Left ventricle myocardium superior (tissue), 1 donor: Measurements from ENCODE around the gene ZNF205. TPM values are rescaled to one million over a fixed set of nuclear protein-coding genes. Genes with fewer than 3 reads are reported as not detected.

Source experiments
- ATAC-seq: fragments of 200-7000 bp; cut with Tn5 transposase; one replicate; pipeline ENCODE4 v1.9.1; 2020; ENCODE audit warnings: mild to moderate bottlenecking, moderate library complexity
- DNase-seq: peaks from one replicate; pipeline ENCODE4 v3.0.0-alpha.2; 2020
- intact Hi-C: fragments of 100-400 bp; cut with micrococcal nuclease; formaldehyde crosslinking; loops from one replicate; pipeline ENCODE4 v1.11.0; 2022
- total RNA-seq: library from RNA; stranded (reverse); fragmentation: NEBNext Ultra II Directional; extraction: Animal tissue kit (Norgen Biotek cat#: 25700); gene quantifications from one replicate; pipeline ENCODE4 v1.2.1, GENCODE V29; 2021
- donor health status: DM: no; HTN: yes; CAD: no; lungs with severe emphysema.

ZNF205 gene
- total RNA-seq, 1 donor from 2014 or later = 8.8 TPM

DNA sequence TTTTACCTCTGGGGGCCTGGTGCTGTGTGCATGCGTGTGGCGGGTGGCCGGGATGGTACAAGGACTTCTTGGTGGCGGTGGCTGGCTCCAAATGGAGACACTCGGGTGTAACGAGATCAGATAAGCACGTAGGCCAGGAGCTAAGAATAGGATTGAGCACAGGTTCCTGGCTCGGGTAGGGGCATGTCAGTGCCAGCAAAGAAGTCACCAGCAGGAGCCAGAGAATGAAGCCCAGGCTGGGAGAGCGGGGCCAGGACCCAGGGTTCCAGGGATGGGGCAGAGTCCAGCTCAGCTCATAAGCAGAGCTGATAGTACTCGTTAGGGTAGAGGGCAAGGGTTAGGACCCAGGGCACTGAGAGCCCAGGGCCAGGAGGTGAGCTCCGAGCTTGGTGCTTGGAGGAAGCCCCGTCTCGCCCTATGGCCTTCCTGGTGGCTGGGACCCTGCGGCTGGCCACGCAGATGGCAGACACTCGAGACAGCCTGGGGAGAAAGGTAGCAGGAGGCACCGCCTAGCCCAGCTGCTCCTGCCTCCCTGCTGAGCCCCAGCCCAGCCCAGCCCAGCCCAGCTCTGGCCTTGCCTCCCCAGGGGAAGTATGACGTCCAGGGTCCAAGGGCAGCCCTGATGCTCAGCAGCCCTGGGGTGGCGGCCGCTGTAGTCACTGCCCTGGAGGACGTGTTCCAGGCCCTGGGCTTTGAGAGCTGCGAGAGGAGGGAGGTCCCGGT lies 31.4 kb downstream of the ZNF205 start:
- DNase-seq = peak; percentile 75
- intact Hi-C loops = no loop called here
- peak; percentile 85 for ATAC-seq

DNA sequence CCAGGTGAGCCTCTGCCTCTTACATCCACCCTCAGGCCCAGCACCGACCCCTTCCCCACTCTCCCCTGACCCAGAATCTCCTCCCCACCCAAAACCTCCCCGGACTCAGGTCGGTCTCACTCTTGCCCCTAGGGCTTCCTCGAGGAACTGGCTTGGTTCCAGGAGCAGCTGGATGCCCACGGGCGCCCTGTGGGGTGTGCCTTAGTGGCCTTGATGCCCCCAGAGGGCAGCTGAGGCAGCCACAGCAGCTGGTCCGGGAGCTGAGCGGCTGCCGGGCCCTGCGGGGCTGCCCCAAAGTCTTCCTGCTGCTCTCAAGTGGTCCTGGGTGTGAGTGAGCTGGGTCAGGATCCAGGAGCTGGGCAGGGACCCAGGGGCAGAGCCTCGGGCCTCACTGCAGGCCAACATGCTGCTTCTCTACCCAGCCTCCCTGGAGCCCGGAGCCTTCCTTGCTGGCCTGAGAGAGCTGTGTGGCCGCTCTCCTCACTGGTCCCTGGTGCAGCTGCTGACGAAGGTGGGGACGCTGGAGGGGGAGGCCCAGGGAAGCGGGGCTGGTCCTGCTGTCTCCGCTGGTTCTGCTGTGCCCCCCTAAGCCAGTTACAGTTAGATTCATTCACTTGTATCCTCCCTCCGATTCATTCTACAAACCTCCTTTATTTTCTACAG lies 32.1 kb downstream of the ZNF205 start:
- no peak for DNase-seq
- peak; percentile 11 for ATAC-seq
- intact Hi-C loops = no loop called here

DNA sequence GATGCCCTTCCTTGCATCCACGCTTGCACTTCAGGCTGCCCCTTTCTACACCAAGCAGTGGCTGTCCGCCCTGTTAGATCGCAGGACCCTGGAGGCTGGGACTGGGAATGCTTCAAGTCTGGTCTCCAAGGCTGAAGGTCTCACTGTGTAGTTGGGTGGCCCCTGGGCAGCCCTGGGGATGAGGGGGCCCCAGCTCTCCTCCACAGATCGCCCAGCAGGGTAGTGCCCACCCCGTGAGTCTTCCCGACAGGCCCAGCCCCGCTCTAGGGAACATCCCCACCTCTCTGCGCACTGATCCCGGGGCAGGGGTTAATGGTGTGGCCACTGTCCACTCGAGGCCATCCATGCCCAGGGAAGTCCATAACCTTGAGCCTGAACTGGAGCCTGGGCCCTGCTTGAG lies 32.8 kb downstream of the ZNF205 start:
- ATAC-seq = no peak
- no peak for DNase-seq
- intact Hi-C loops = no loop called here

DNA sequence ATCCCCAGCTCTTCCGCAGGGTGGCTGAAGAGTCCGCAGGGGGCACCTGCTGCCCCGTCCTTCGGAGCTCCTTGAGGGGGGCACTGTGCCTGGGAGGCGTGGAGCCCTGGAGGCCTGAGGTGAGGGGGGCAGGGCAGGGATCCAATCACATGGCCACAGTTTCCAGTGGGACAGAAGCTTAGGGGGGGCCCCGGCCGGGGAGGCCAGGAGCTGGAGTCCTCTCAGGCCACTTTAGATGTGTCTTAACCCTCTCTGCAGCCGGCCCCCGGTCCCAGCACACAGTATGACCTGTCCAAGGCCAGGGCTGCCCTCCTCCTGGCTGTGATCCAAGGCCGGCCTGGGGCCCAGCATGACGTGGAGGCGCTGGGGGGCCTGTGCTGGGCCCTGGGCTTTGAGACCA lies 33.3 kb downstream of the ZNF205 start:
- intact Hi-C loops = no loop called here
- DNase-seq = no peak

DNA sequence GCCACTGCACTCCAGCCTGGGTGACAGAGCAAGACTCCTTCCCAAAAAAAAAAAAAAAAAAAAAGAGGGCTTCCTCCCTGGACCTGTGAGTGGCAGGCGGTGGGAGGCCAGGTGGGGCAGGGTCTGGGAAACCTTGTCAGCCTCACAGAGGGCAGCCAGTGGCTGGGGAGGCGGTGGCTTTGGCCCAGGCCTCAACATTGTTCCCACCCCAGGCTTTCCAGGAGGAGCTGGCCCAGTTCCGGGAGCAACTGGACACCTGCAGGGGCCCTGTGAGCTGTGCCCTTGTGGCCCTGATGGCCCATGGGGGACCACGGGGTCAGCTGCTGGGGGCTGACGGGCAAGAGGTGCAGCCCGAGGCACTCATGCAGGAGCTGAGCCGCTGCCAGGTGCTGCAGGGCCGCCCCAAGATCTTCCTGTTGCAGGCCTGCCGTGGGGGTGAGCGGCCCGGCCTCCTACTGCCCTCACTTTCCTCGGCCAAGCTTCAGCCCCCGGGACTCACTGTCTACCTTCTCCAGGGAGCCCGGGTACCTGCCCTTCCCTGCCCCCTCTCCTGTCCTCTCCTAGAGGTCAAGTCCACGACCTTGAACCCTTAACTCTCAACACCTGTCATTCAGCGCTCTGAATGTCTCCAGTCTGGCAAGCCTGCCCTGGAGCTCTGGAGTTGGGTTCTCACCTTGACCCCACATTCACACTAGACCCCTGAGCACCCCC lies 34.8 kb downstream of the ZNF205 start:
- ATAC-seq = no peak
- DNase-seq = no peak
- intact Hi-C loops = no loop called here

More for the DNA sequence above, 33.3 kb downstream of the ZNF205 start:
- no peak for ATAC-seq

DNA sequence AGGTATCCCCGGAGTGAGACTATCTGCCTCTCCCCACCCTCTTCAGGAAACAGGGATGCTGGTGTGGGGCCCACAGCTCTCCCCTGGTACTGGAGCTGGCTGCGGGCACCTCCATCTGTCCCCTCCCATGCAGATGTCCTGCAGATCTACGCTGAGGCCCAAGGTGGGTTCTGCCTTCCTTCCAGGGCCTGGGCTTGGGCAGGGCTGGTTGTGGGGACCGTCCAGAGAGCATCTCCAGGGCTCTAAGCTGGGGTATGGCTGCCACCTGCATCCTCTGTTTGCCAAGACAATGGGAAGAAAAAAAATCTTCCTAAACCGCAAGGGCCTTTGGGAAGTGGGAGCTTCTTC lies 35.3 kb downstream of the ZNF205 start:
- ATAC-seq (no peak), DNase-seq (no peak)
- intact Hi-C loops = no loop called here

DNA sequence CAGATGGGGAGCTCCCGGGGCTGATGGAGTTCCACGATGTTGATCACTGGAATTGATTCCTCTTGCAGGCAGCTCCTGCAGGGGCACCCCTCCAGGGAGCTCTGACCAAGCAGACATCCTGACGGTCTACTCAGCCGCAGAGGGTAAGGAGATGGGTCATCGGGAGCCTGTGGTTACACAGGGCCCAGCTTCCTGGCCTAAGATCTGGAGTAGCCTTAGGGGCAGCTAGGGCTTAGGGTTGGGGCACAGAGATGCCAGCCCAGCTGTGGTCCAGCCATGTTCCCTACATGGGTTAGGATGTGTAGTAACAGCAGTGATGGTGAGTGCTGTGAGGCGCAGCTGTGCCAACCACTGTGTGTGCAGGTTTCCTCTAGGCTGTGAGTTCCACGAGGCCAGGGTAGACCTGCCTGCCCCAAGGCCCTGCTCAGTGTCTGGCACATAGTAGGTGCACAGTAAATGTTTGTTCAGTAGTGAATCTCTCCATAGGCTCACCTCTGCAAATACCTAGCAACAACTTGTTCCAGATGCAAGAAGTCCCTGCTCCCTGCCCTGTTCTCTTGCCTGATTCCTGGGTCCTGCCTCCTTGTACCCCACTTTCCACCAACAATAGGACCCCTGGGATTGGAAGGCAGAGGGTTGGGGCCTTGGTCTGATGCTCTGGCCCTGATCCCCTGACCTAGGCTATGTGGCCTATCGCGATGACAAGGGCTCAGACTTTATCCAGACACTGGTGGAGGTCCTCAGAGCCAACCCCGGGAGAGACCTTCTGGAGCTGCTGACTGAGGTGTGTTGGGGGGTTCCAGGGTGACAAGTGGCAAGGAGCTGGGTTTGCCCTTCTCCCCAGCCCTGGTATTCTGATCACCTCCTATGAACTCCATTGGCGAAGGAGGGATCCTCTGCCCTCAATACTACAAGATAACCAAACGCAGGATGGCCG lies 36.1 kb downstream of the ZNF205 start:
- DNase-seq (no peak), ATAC-seq (no peak)
- intact Hi-C loops = no loop called here

DNA sequence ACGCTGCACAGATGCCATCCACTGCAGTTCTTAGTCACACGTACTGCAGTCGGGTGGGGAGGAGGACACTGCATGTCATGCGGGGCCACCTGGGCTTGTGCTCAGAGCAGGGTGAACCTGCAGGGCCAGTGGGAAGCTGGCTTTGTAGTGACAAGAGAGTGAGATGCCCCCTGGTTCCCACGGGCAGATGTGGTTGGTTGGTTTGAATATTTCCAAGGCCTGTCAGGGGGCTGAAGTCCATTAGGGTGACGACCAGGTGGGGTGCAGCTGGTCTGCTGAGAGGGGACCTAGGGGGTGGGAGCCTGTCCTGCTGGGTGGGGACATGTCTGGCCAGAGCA lies 36.8 kb downstream of the ZNF205 start:
- intact Hi-C loops = no loop called here
- no peak for DNase-seq
- ATAC-seq = no peak

DNA sequence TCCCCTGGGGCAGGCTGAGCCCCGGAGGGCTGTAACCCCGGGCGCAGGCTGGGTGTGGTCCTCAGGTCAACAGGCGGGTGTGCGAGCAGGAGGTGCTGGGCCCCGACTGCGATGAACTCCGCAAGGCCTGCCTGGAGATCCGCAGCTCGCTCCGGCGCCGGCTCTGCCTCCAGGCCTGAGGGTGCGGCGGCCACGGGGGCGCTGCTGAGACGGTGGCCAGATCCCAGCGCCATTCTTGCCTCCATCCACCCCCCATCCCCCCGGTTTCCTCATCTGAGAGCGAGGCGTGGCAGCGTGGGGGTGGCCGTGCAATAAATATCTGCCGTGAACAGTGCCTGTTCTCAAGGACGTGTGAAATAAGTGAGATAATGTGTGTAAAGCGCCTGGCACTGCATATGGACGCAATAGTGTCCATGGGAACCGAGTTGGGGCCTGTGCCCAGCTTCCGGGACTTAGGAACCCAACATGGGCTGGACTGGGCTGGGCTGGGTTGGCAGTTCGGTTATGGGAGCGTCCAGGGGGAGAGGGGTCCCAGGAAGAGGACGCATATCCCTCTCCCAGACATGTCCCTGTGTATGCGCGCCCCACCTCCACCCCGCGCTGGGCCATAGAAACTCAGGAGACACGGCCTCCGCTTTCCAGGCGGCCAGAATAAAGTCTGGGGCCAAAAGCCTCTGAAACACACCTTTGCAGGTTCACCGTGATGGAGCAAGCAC lies 37.4 kb downstream of the ZNF205 start:
- DNase-seq (peak; percentile 87), ATAC-seq (peak; percentile 62)
- intact Hi-C loops = no loop called here

DNA sequence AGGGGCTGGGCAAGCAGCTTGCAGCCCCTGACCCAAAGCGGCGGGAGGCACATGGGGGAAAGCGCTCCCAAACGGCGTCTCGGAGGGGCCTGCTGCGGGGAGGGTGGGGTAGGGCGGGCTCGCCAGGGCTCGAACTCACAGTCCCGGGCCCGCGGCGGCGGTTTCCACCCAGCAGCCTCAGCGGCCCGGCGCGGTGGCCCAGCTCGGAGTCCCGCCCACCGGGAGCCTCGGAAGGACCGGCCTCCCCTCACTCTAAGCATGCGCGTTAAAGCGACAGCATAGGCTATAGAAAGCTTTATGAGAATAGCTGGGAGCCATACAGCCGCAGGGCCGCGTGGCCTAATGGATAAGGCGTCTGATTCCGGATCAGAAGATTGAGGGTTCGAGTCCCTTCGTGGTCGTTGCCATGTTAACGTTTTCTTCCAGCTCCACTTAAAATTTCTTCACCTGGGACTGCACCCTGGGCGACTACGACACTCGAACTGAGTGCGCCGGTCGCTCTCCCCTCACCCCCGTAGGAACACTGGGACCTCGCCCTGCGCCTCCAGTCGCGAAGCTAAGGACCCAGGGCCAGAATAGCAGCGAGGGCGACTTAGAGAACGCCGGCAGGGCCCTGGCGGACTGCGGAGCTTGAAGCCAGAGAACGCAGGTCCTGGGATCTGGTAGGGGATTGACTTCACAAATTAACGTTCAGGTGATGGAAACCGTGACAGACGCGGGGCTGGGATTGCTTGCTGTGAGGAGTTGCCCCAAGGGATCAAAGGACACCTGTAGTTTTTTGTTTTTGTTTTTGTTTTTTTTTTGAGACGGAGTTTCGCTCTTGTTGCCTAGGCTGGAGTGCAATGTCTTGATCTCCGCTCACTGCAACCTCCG lies 38.2 kb downstream of the ZNF205 start:
- ATAC-seq = peak; percentile 91
- DNase-seq = peak; percentile 97
- intact Hi-C loops = no loop called here

DNA sequence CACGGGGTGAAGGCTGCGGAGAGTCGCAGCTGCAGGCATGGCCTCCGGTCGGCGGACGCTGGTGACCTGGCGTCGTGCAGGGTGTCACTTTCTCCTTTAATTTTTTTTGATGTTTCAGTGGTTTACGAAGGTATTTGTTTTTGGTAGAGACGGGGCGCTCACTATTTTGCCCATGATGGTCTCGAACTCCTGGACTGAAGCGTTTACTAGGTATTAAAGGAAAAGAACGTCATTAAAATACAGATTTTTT lies 39.6 kb downstream of the ZNF205 start:
- intact Hi-C loops = no loop called here
- DNase-seq = no peak

DNA sequence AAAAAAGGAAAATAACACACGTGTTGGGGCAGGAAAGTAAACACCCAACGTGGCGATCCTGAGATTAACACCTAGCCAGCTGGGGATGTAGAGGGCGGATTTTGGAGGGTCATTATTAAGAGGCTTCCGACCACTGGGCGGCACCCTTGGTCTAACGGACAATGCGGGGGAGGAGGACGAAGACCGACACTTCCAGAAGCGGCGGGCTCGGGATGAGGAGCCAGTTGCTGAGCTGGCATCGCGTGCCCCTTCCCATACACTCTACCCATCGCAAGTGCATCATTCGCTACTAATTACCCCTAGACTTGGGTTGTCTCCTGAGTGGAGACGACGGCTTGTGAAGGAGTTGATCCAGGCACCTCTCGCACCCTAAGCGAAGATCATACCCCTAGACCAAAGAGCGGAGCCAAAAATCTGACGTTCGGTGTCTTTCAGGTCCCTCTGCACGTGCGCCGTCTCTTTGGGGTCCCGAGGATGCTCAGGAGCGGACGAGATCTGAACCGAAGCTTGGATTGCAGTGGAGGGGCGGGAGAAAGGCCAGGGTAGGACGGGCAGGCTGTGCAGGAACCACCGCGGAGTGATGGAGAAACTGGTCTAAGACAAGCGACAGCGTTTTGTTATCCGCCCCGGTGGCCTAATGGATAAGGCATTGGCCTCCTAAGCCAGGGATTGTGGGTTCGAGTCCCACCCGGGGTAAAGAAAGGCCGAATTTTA lies 40.0 kb downstream of the ZNF205 start:
- intact Hi-C loops = no loop called here
- ATAC-seq = peak; percentile 53
- DNase-seq = peak; percentile 85

More for the DNA sequence above, 39.6 kb downstream of the ZNF205 start:
- ATAC-seq = no peak

DNA sequence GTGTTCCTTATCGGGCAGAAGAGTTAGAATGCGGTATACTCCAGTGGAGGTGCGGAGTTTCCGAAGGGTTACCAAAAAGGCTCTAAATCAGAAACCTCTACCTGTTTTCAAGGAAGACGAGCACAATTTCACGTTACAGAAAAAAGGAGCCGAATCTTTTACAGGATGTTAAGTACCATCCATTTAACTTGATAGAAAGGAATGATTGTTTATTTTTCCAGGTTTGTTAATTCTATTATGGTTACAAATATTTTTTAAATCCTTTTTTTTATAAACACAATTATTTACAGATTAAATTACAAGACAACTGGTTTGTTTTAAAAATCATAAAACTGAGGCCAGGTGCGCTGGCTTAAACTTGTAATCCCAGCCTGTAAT lies 40.6 kb downstream of the ZNF205 start:
- DNase-seq (no peak), ATAC-seq (no peak)
- intact Hi-C loops = no loop called here

DNA sequence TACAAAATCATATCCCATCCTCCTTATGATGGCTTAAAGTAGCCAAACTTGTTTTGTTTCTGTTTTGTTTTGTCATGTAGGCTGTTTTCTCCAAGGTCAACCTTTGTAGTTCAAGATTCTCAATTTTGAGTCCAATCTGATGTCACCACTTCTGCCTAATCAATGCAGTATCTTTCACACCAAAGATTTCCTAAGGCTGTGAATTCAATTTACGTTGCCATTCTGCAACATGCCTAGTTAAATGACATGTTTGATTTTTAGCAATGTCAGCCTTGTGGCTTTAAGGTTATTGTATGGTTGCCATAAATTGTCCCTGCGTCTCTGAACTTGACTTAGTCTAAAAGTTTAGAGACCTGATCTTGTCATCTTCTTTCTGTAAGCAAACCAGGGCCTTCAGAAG lies 42.8 kb downstream of the ZNF205 start:
- intact Hi-C loops = no loop called here
- no peak for DNase-seq
- no peak for ATAC-seq

DNA sequence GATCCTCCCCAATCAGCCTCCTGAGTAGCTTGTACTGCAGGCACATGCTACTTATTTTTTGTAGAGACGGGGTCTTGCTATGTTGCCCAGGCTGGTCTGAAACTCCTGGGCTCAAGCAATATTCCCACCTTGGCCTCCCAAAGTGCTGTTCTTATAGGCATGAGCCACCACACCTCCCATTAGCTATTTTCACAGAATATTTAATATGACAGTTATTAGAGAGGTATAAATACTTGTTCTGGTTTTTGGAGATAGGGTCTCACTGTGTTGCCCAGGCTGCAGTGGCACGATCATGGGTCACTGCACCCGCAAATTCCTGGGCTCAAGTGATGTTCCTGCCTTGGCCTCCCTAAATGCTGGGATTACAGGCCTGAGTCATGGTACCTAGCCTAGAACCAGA lies 43.6 kb downstream of the ZNF205 start:
- ATAC-seq = no peak
- intact Hi-C loops = no loop called here
- DNase-seq = peak; percentile 2

DNA sequence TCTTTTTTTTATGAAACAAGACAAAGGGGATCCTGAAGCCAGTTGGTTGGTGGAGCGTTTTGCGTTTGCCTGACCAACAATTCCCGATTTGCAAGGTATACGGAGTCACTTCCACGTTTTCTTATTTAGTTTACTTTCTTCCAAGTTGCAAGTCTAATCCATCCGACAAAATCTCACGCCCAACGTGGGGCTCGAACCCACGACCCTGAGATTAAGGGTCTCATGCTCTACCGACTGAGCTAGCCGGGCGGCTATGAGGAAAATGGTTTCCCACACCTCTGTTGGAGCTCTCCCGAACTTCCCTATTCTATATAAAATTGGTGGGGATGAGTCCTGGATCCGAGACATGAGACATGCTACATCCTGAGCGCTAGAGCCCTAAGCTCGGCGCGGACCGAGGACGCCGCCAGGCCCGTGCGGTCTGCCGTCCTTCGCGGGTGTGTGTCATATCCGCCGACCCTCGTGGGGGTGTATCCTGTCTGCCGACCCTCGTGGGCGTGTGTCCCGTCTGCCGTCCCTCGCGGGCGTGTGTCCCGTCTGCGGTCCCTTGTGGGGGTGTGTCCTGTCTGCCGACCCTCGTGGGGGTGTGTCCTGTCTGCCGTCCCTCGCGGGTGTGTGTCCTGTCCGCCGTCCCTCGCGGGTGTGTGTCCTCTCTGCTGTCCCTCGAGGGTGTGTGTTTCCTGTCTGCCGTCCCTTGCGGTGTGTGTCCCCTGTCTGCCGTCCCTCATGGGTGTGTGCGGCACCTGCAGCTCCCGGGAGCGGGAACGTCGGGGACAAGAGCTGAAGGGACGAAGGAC lies 45.0 kb downstream of the ZNF205 start:
- ATAC-seq (peak; percentile 7), DNase-seq (peak; percentile 66)
- intact Hi-C loops = no loop called here

DNA sequence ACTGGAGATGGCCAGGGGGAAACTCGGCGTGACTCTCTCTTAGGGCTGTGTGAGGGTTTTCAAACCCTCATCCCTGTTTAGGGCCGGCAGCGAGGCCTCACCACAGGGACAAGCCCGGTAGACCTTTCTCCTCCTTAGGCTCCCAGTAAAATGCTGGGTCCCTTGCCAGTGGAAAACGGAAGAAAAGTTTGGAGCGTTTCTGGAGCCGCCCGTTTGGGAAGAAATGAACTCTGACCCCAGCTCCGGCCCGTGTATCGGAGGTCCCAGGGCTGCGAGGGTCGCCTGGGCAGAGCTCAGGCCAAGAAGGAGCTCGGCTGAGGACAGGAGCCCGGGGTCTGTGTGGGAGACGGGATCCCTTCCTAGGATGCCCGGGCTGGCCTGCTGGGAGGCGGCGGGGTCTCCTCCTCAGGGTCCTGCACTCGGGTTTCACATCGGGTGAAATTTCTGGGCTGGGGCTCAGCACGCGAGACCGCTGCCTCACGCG lies 45.7 kb downstream of the ZNF205 start:
- intact Hi-C loops = no loop called here
- ATAC-seq = peak; percentile 37
- no peak for DNase-seq
